Fibroblast of villous mesenchyme (primary cell): ENCODE results near the gene CIDEA. TPM values are rescaled to one million over a fixed set of nuclear protein-coding genes. Genes with fewer than 3 reads are reported as not detected.

Source experiments
- DNase-seq: peaks from one replicate; pipeline ENCODE4 v3.0.0-alpha.2; 2010; ENCODE audit warnings: low read depth
- H3K4me3 ChIP-seq: 2 replicates; pipeline ENCODE4 v1.5.1; 2011; ENCODE audit warnings: low read depth, mild to moderate bottlenecking, low read length
- CTCF ChIP-seq: IDR thresholded peaks from 2 replicates; pipeline ENCODE4 v1.5.1; 2012; ENCODE audit warnings: low read depth, mild to moderate bottlenecking, low read length; ENCODE audit not compliant: insufficient read depth
- total RNA-seq: library from RNA; depleted of rRNA; stranded (reverse); fragments of >200 nt; gene quantifications from 2 replicates; pipeline ENCODE4 v1.2.3, GENCODE V29; 2012

CIDEA gene
- total RNA-seq, 1 donor, result not detected

GRCh38 chr18:12310762-12311161 lies 56.6 kb downstream of the CIDEA start:
- no peak for TF ChIP-seq CTCF
- no peak for DNase-seq
- no peak overlapping the region for H3K4me3 ChIP-seq

- no peak overlapping the region for H3K4me3 ChIP-seq
- DNase-seq, result no peak
- TF ChIP-seq CTCF, result no peak
These were observed 58.8 kb downstream of the CIDEA start for GRCh38 chr18:12312976-12313375.

GRCh38 chr18:12313530-12314245 lies 59.5 kb downstream of the CIDEA start:
- no peak for TF ChIP-seq CTCF
- H3K4me3 ChIP-seq, result no peak overlapping the region

GRCh38 chr18:12314591-12315305 lies 60.6 kb downstream of the CIDEA start:
- no peak overlapping the region for H3K4me3 ChIP-seq
- no peak for TF ChIP-seq CTCF
- no peak for DNase-seq

More at GRCh38 chr18:12313530-12314245, 59.5 kb downstream of the CIDEA start:
- DNase-seq, result no peak

- H3K4me3 ChIP-seq, result no peak overlapping the region
- no peak for DNase-seq
- TF ChIP-seq CTCF, result no peak
These were observed 61.3 kb downstream of the CIDEA start for GRCh38 chr18:12315490-12315889.

- no peak for DNase-seq
- no peak overlapping the region for H3K4me3 ChIP-seq
- no peak for TF ChIP-seq CTCF
These were observed 61.8 kb downstream of the CIDEA start for GRCh38 chr18:12315911-12316310.
